ENCODE results near the gene FIGN. TPM values are rescaled to one million over a fixed set of nuclear protein-coding genes. Genes with fewer than 3 reads are reported as not detected.

The FIGN gene
- total and polyA plus RNA-seq, 5 donors from 2014 or later: not detected

DNA sequence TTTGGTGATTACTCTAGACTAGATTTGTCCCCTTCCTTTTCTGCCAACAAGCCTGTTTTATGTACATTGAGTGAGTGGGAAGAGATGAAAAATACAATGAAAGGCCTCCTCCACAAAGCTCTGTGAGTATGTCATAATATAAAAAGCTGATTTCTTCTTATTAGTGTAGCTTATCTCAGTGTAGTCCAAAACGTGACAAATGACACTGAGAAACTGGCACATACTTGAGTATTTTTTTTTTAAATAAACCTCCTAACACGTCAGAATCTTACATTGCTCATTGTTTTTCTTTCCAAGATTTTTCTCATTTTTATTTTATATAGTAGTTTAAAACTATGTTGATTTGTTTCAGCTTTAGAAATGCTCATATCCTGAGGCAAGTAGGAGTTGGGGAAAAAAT lies 17.9 kb upstream of the FIGN start:
- Mint-ChIP-seq H3K4me3 (no peak overlapping the region), H3K4me1 (no peaks in the 10 kb centered on the region), H3K36me3 (no peaks in the 10 kb centered on the region), H3K9me3 (peaks cover 0 to 18% (median 3%) of the 10 kb centered on the region in 7 donors), H3K27me3 (no peaks in the 10 kb centered on the region), H3K27ac (no peak overlapping the region)
- Histone ChIP-seq H3K27ac (ENCODE audit: insufficient read depth, low read length, poor library complexity, severe bottlenecking) (no peak overlapping the region), H3K4me3 (ENCODE audit: low read depth, low read length) (no peak overlapping the region), H3K36me3 (ENCODE audit: control insufficient read depth, insufficient read depth, low read length) (no peaks in the 10 kb centered on the region), H3K27me3 (ENCODE audit: control insufficient read depth, insufficient read depth, low read length) (no peaks in the 10 kb centered on the region), H3K4me1 (ENCODE audit: control insufficient read depth, insufficient read depth, low read length, poor library complexity, severe bottlenecking) (no peaks in the 10 kb centered on the region), H3K9me3 (ENCODE audit: control insufficient read depth in 2 of 2, low read length in 2 of 2) (no peaks in the 10 kb centered on the region)
- ATAC-seq (ENCODE audit: low read depth in 2 of 2): no peak
- DNase-seq: no peak

DNA sequence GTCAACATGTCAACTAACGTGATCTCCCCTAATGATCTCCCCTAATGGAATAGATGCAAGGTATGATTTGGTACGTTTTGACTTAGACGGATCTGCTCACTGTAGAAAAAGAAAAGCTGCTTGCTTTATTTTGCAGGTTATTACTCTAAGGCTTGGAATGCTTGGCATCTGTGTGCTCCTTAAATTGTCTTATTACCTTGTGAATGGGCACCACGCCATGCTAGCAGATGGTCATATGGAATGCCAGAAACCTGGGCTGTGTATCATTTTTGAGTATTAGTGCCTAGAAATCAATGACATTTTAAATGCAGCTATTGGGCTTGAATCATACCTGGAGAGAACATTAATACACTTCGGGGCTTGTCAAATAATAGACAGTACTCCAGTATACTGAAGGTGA lies 16.5 kb upstream of the FIGN start:
- Mint-ChIP-seq H3K4me3 (no peak overlapping the region), H3K9me3 (peaks cover 0 to 21% (median 2%) of the 10 kb centered on the region in 7 donors), H3K27ac (no peak overlapping the region), H3K36me3 (no peaks in the 10 kb centered on the region), H3K4me1 (no peaks in the 10 kb centered on the region), H3K27me3 (no peaks in the 10 kb centered on the region)
- no peaks in the 10 kb centered on the region for H3K4me1 ChIP-seq (ENCODE audit: control insufficient read depth, insufficient read depth, low read length, poor library complexity, severe bottlenecking)
- H3K9me3 ChIP-seq (ENCODE audit: control insufficient read depth in 2 of 2, low read length in 2 of 2): no peaks in the 10 kb centered on the region
- no peak overlapping the region for H3K4me3 ChIP-seq (ENCODE audit: low read depth, low read length)
- DNase-seq (no peak), ATAC-seq (ENCODE audit: low read depth in 2 of 2) (no peak)
- no peaks in the 10 kb centered on the region for H3K27me3 ChIP-seq (ENCODE audit: control insufficient read depth, insufficient read depth, low read length)
- no peak overlapping the region for H3K27ac ChIP-seq (ENCODE audit: insufficient read depth, low read length, poor library complexity, severe bottlenecking)
- no peaks in the 10 kb centered on the region for H3K36me3 ChIP-seq (ENCODE audit: control insufficient read depth, insufficient read depth, low read length)

DNA sequence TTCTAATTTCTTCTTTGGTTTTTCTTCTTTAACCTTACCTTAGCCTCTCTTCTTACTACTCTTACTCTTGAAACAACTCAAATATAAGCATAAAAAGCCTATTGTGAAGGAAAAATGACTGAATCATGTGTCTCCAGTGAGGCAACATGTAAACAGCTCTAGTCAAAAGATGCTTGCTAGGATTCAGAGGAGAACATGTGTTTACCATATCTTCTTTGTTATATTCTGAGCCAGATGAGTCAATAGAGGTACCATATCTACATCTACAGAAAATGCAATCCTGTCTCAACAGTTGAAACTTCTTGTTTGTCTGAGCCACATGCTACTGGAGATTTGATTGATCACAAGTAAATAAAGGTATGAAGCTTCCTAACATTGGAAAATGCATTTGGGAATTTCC lies 15.9 kb upstream of the FIGN start:
- H3K9me3 ChIP-seq (ENCODE audit: control insufficient read depth in 2 of 2, low read length in 2 of 2): no peaks in the 10 kb centered on the region
- Mint-ChIP-seq H3K4me1 (no peaks in the 10 kb centered on the region), H3K27me3 (no peaks in the 10 kb centered on the region), H3K27ac (no peak overlapping the region), H3K9me3 (peaks cover 0 to 25% (median 2%) of the 10 kb centered on the region in 7 donors), H3K36me3 (no peaks in the 10 kb centered on the region), H3K4me3 (no peak overlapping the region)
- no peaks in the 10 kb centered on the region for H3K36me3 ChIP-seq (ENCODE audit: control insufficient read depth, insufficient read depth, low read length)
- ATAC-seq (ENCODE audit: low read depth in 2 of 2) (no peak), DNase-seq (no peak)
- no peaks in the 10 kb centered on the region for H3K27me3 ChIP-seq (ENCODE audit: control insufficient read depth, insufficient read depth, low read length)
- H3K4me3 ChIP-seq (ENCODE audit: low read depth, low read length): no peak overlapping the region
- no peaks in the 10 kb centered on the region for H3K4me1 ChIP-seq (ENCODE audit: control insufficient read depth, insufficient read depth, low read length, poor library complexity, severe bottlenecking)
- no peak overlapping the region for H3K27ac ChIP-seq (ENCODE audit: insufficient read depth, low read length, poor library complexity, severe bottlenecking)

DNA sequence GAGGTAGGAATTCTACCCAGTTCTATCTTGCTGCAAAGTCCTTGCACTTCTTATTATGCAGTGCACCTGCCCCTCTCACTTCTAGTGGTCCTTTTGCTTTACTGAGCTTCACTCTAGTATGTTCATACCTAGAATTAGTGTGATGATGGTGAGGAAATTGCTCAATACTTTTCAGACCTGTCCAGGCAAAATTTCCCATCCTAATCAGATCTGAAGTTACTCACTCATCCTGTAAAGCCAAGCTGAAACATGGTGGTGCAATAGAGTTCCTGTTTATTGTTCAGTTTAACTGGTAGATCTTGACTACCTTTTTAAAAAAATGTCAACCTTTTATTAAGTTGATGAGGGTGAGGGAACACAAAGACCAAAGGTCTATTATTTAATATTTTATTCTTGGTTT lies 12.6 kb upstream of the FIGN start:
- no peaks in the 10 kb centered on the region for H3K9me3 ChIP-seq (ENCODE audit: control insufficient read depth in 2 of 2, low read length in 2 of 2)
- DNase-seq: no peak
- H3K4me1 ChIP-seq (ENCODE audit: control insufficient read depth, insufficient read depth, low read length, poor library complexity, severe bottlenecking): no peaks in the 10 kb centered on the region
- H3K4me1 Mint-ChIP-seq: no peaks in the 10 kb centered on the region
- no peaks in the 10 kb centered on the region for H3K36me3 ChIP-seq (ENCODE audit: control insufficient read depth, insufficient read depth, low read length)
- H3K9me3 Mint-ChIP-seq: peaks cover 0 to 22% (median 2%) of the 10 kb centered on the region in 7 donors
- no peaks in the 10 kb centered on the region for H3K27me3 Mint-ChIP-seq
- no peaks in the 10 kb centered on the region for H3K36me3 Mint-ChIP-seq
- no peak overlapping the region for H3K4me3 Mint-ChIP-seq
- no peak overlapping the region for H3K27ac ChIP-seq (ENCODE audit: insufficient read depth, low read length, poor library complexity, severe bottlenecking)
- ATAC-seq (ENCODE audit: low read depth in 2 of 2): no peak
- no peaks in the 10 kb centered on the region for H3K27me3 ChIP-seq (ENCODE audit: control insufficient read depth, insufficient read depth, low read length)
- H3K27ac Mint-ChIP-seq: no peak overlapping the region
- no peak overlapping the region for H3K4me3 ChIP-seq (ENCODE audit: low read depth, low read length)

DNA sequence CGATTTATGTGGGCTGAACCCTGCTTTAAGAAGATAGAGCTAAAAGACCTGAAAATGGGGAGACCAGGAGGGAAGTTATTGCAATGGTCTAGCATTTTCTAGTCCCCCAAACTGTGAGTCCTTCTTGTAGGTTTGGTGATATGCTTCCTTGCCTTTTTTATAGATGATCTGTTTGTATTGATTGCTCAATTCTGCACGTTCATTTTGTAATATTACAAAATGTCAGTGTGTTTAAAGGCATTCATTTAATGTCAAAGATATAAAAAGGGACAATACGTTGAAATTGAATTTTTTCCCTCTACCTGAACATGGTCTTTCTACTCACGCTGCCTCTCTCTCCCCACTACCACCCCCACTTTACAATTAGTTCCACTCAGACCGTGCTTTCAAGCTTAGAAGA lies 5.6 kb upstream of the FIGN start:
- DNase-seq: no peak
- H3K9me3 Mint-ChIP-seq: peaks cover 0 to 7% (median 4%) of the 10 kb centered on the region in 7 donors
- no peaks in the 10 kb centered on the region for H3K27me3 Mint-ChIP-seq
- ATAC-seq (ENCODE audit: low read depth in 2 of 2): no peak
- no peaks in the 10 kb centered on the region for H3K36me3 Mint-ChIP-seq
- H3K4me1 Mint-ChIP-seq: no peaks in the 10 kb centered on the region
- no peak overlapping the region for H3K4me3 ChIP-seq (ENCODE audit: low read depth, low read length)
- no peaks in the 10 kb centered on the region for H3K4me1 ChIP-seq (ENCODE audit: control insufficient read depth, insufficient read depth, low read length, poor library complexity, severe bottlenecking)
- no peaks in the 10 kb centered on the region for H3K9me3 ChIP-seq (ENCODE audit: control insufficient read depth in 2 of 2, low read length in 2 of 2)
- no peaks in the 10 kb centered on the region for H3K27me3 ChIP-seq (ENCODE audit: control insufficient read depth, insufficient read depth, low read length)
- no peaks in the 10 kb centered on the region for H3K36me3 ChIP-seq (ENCODE audit: control insufficient read depth, insufficient read depth, low read length)
- no peak overlapping the region for H3K27ac Mint-ChIP-seq
- H3K4me3 Mint-ChIP-seq: no peak overlapping the region
- H3K27ac ChIP-seq (ENCODE audit: insufficient read depth, low read length, poor library complexity, severe bottlenecking): no peak overlapping the region

DNA sequence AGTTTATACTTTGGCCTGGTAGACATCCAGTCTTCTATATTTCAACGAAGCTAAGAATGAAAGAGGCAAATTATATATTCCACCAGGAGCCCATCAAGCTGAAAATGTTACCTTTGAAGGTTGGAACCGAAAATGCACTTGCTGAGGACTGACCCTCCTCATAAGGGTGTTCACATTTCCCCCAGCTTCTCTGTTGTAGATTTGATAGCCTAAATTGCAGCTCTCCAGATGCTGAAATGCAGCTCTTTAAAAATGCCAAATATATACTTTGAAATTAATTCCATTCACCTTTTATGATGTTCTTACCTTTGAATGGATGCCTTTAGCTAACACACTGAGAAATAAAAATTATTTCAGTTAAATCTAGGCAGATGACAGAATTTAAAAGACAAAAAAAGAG lies 1.8 kb upstream of the FIGN start:
- no peak for ATAC-seq (ENCODE audit: low read depth in 2 of 2)
- Histone ChIP-seq H3K36me3 (ENCODE audit: control insufficient read depth, insufficient read depth, low read length) (no peaks in the 10 kb centered on the region), H3K27me3 (ENCODE audit: control insufficient read depth, insufficient read depth, low read length) (peaks cover 2% of the 10 kb centered on the region), H3K4me1 (ENCODE audit: control insufficient read depth, insufficient read depth, low read length, poor library complexity, severe bottlenecking) (no peaks in the 10 kb centered on the region), H3K27ac (ENCODE audit: insufficient read depth, low read length, poor library complexity, severe bottlenecking) (no peak overlapping the region), H3K4me3 (ENCODE audit: low read depth, low read length) (no peak overlapping the region), H3K9me3 (ENCODE audit: control insufficient read depth in 2 of 2, low read length in 2 of 2) (no peaks in the 10 kb centered on the region)
- no peak for DNase-seq
- Mint-ChIP-seq H3K36me3 (no peaks in the 10 kb centered on the region), H3K4me1 (no peaks in the 10 kb centered on the region), H3K4me3 (no peak overlapping the region), H3K27ac (no peak overlapping the region), H3K9me3 (peaks cover 0 to 18% (median 4%) of the 10 kb centered on the region in 7 donors), H3K27me3 (peaks cover 11% of the 10 kb centered on the region)

DNA sequence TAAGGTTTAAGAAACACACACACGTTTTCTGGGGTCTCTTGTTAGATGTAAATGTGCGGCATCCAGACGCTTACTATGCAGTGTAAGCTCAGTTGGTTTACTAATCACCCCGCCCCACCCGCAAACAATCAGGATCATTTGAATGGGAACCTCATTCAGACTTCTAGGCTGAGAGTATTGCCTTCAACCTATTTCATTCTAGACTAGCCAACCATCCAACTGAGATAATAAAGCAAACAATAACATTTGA lies 1.3 kb upstream of the FIGN start:
- no peaks in the 10 kb centered on the region for H3K9me3 ChIP-seq (ENCODE audit: control insufficient read depth in 2 of 2, low read length in 2 of 2)
- ATAC-seq (ENCODE audit: low read depth in 2 of 2) (no peak), DNase-seq (no peak)
- H3K4me3 ChIP-seq (ENCODE audit: low read depth, low read length): no peak overlapping the region
- H3K27me3 ChIP-seq (ENCODE audit: control insufficient read depth, insufficient read depth, low read length): peaks cover 2% of the 10 kb centered on the region
- H3K4me3 Mint-ChIP-seq: no peak overlapping the region
- H3K36me3 Mint-ChIP-seq: no peaks in the 10 kb centered on the region
- H3K27me3 Mint-ChIP-seq: peaks cover 11% of the 10 kb centered on the region
- H3K27ac ChIP-seq (ENCODE audit: insufficient read depth, low read length, poor library complexity, severe bottlenecking): no peak overlapping the region
- H3K4me1 Mint-ChIP-seq: no peaks in the 10 kb centered on the region
- H3K4me1 ChIP-seq (ENCODE audit: control insufficient read depth, insufficient read depth, low read length, poor library complexity, severe bottlenecking): no peaks in the 10 kb centered on the region
- H3K27ac Mint-ChIP-seq: no peak overlapping the region
- no peaks in the 10 kb centered on the region for H3K36me3 ChIP-seq (ENCODE audit: control insufficient read depth, insufficient read depth, low read length)
- H3K9me3 Mint-ChIP-seq: peaks cover 0 to 14% (median 4%) of the 10 kb centered on the region in 7 donors

DNA sequence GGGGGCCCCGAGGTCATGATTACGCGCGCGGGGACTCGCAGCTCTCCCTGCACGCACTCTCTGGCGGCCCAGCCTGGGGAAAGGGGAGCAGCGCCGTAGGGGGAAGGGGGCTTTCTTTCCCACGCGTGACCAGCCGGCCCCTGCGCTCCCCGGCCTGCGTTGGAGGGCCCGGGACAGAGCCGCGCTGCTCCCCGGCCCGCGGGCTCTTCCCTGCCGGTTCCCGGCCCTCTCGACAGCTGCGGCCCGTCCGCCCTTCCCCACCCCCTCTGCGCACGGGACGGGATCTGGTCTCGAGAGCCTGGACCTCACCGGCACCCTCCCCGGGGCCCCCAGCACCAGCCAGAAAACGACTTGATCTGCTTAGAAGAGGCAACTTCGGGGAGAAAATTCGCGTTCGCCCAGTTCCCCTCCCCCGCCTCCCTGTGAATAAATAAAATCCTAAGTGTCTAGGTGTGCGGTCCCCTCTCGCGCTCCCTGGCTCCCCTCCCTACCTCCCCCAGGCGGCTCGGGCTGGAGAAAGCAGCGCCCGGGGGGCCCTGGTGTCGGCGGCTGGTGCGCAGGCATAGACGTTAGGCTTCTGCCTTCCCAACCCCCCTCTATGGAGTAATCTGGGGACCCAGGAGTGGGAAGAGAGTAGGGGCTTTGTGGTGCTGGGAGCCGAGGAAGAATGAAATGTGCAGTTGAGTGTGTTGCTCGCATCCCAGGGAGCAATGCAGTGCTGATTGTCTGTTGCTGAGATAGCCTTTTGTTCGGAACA lies 803 bp upstream of the FIGN start:
- no peaks in the 10 kb centered on the region for H3K36me3 Mint-ChIP-seq
- H3K27me3 Mint-ChIP-seq: peaks cover 11% of the 10 kb centered on the region
- no peak overlapping the region for H3K27ac Mint-ChIP-seq
- Histone ChIP-seq H3K27ac (ENCODE audit: insufficient read depth, low read length, poor library complexity, severe bottlenecking) (no peak overlapping the region), H3K4me1 (ENCODE audit: control insufficient read depth, insufficient read depth, low read length, poor library complexity, severe bottlenecking) (no peaks in the 10 kb centered on the region), H3K4me3 (ENCODE audit: low read depth, low read length) (no peak overlapping the region), H3K27me3 (ENCODE audit: control insufficient read depth, insufficient read depth, low read length) (peaks cover 2% of the 10 kb centered on the region), H3K9me3 (ENCODE audit: control insufficient read depth in 2 of 2, low read length in 2 of 2) (no peaks in the 10 kb centered on the region), H3K36me3 (ENCODE audit: control insufficient read depth, insufficient read depth, low read length) (no peaks in the 10 kb centered on the region)
- H3K4me1 Mint-ChIP-seq: no peaks in the 10 kb centered on the region
- ATAC-seq (ENCODE audit: low read depth in 2 of 2): no peak
- H3K4me3 Mint-ChIP-seq: no peak overlapping the region
- no peak for DNase-seq
- peaks cover 0 to 14% (median 4%) of the 10 kb centered on the region in 7 donors for H3K9me3 Mint-ChIP-seq

Measured in CD4-positive, CD25-positive, alpha-beta regulatory T cell (primary cell).